Activated CD4-positive, alpha-beta T cell treated with anti-CD3 and anti-CD28 coated beads for 36 hours (primary cell): ENCODE results near the gene PFN2. TPM values are rescaled to one million over a fixed set of nuclear protein-coding genes. Genes with fewer than 3 reads are reported as not detected.

ENCODE experiments used
- total RNA-seq, 2 experiments: library from RNA; stranded (reverse); gene quantifications; one replicate each; pipeline ENCODE4 v1.2.3, GENCODE V29; 2021

Gene PFN2
- total RNA-seq, 2 experiments from 2014 or later = 3.6 to 4.3 TPM

Other genes starting within 250 kb of the PFN2 start
- 10 to 100 TPM; 29.4 to 29.5 TPM for gene COMMD2, start 218.4 kb downstream of the PFN2 start, total RNA-seq
- gene ANKUB1, start 178.3 kb downstream of the PFN2 start, total RNA-seq = not detected
- gene RNF13, start 157.7 kb downstream of the PFN2 start, total RNA-seq = 10 to 100 TPM; 28.8 to 41.2 TPM